Suppressor macrophage treated with lipopolysaccharide for 1 hour (primary cell): ENCODE data around the gene HGF.
"Not testable (repeated sequence)": the region's sequence is repeated elsewhere in the genome, so short reads cannot be mapped to it uniquely, and the experiment has no call there.

Experiments
- DNase-seq, 3 donors: peaks; one replicate each; pipeline ENCODE4 v3.0.0-alpha.2; 2020 to 2022

The HGF gene

GRCh38 chr7:81775560-81775959 lies 5.7 kb upstream of the HGF start:
- DNase-seq: no peak

GRCh38 chr7:81774551-81774950 lies 4.7 kb upstream of the HGF start:
- DNase-seq: peak; percentile 24 to 54 (median 49)

- DNase-seq: no peak
Observed at GRCh38 chr7:81770728-81771223, 929 bp upstream of the HGF start.

- DNase-seq: peak in 1 of 3 donors; percentile 23
Observed at GRCh38 chr7:81768951-81769778, 682 bp downstream of the HGF start.

- DNase-seq: no peak
Observed at GRCh38 chr7:81767926-81768325, 1.9 kb downstream of the HGF start.

- DNase-seq: no peak
Observed at GRCh38 chr7:81761821-81762220, 8.0 kb downstream of the HGF start.

- DNase-seq: no peak
Observed at GRCh38 chr7:81761031-81761430, 8.8 kb downstream of the HGF start.

- DNase-seq: no peak
Observed at GRCh38 chr7:81754918-81755696, 14.7 kb downstream of the HGF start.

GRCh38 chr7:81753392-81753791 lies 16.5 kb downstream of the HGF start:
- no peak for DNase-seq

- peak in 1 of 3 donors; percentile 3 for DNase-seq
Observed at GRCh38 chr7:81752318-81752714, 17.5 kb downstream of the HGF start.

GRCh38 chr7:81751619-81752317 lies 18.1 kb downstream of the HGF start:
- no peak for DNase-seq

GRCh38 chr7:81745637-81746036 lies 24.2 kb downstream of the HGF start:
- no peak for DNase-seq

GRCh38 chr7:81744389-81744788 lies 25.5 kb downstream of the HGF start:
- DNase-seq: no peak

- no peak for DNase-seq
Observed at GRCh38 chr7:81743665-81744064, 26.2 kb downstream of the HGF start.

- no peak for DNase-seq
Observed at GRCh38 chr7:81743201-81743600, 26.6 kb downstream of the HGF start.

- DNase-seq: no peak
Observed at GRCh38 chr7:81740403-81740802, 29.4 kb downstream of the HGF start.

GRCh38 chr7:81736091-81736490 lies 33.8 kb downstream of the HGF start:
- DNase-seq: no peak

GRCh38 chr7:81725812-81726127 lies 44.1 kb downstream of the HGF start:
- DNase-seq: no peak

- DNase-seq: no peak
Observed at GRCh38 chr7:81725003-81725811, 44.6 kb downstream of the HGF start.

GRCh38 chr7:81722250-81722649 lies 47.6 kb downstream of the HGF start:
- not testable (repeated sequence) for DNase-seq

- peak in 2 of 3 donors; percentile 19 to 28 for DNase-seq
Observed at GRCh38 chr7:81721437-81721836, 48.4 kb downstream of the HGF start.

- peak; percentile 12 to 57 (median 49) for DNase-seq
Observed at GRCh38 chr7:81719865-81720264, 50.0 kb downstream of the HGF start.
